Epithelial cell of proximal tubule (primary cell): ENCODE data around the gene PRRT4. TPM values are rescaled to one million over a fixed set of nuclear protein-coding genes. Genes with fewer than 3 reads are reported as not detected.

ENCODE experiments used
- DNase-seq: peaks from one replicate; pipeline ENCODE4 v3.0.0-alpha.2; 2011; ENCODE audit warnings: low read depth
- H3K4me3 ChIP-seq: 2 replicates; pipeline ENCODE4 v1.5.1; 2011; ENCODE audit warnings: low read depth, mild to moderate bottlenecking, low read length
- CTCF ChIP-seq: conservative IDR thresholded peaks from 2 replicates; pipeline ENCODE4 v1.5.1; 2012; ENCODE audit warnings: low read depth, mild to moderate bottlenecking, low read length
- total RNA-seq: library from RNA; depleted of rRNA; stranded (reverse); fragments of >200 nt; gene quantifications from 2 replicates; pipeline ENCODE4 v1.2.3, GENCODE V29; 2015

The PRRT4 gene
- total RNA-seq, 1 donor from 2014 or later, result 1.3 TPM

- H3K4me3 ChIP-seq, result no peak overlapping the region
- DNase-seq, result no peak
- no peak for TF ChIP-seq CTCF
Measured at GRCh38 chr7:128407233-128407589, 45.7 kb upstream of the PRRT4 start.

GRCh38 chr7:128406314-128407232 is 45.1 kb upstream of the PRRT4 start:
- TF ChIP-seq CTCF, result no peak
- no peak overlapping the region for H3K4me3 ChIP-seq
- no peak for DNase-seq

- no peak for DNase-seq
- no peak for TF ChIP-seq CTCF
Measured at GRCh38 chr7:128405471-128406313, 44.2 kb upstream of the PRRT4 start.

GRCh38 chr7:128404886-128405470 is 43.5 kb upstream of the PRRT4 start:
- DNase-seq, result no peak
- peak; percentile 30 for TF ChIP-seq CTCF
- H3K4me3 ChIP-seq, result peak overlapping the region; percentile 72

More at GRCh38 chr7:128405471-128406313, 44.2 kb upstream of the PRRT4 start:
- H3K4me3 ChIP-seq, result peak overlapping the region; percentile 72

GRCh38 chr7:128404143-128404681 is 42.7 kb upstream of the PRRT4 start:
- no peak for DNase-seq
- no peak for TF ChIP-seq CTCF
- H3K4me3 ChIP-seq, result no peak overlapping the region

GRCh38 chr7:128403676-128404075 is 42.2 kb upstream of the PRRT4 start:
- no peak overlapping the region for H3K4me3 ChIP-seq
- TF ChIP-seq CTCF, result no peak
- no peak for DNase-seq
